Measurements from ENCODE around the gene EML3. TPM values are rescaled to one million over a fixed set of nuclear protein-coding genes. Genes with fewer than 3 reads are reported as not detected.
A peak's percentile ranks its signal among the peaks of the same experiment; 100 is the strongest.
"Not testable (repeated sequence)": the region's sequence is repeated elsewhere in the genome, so short reads cannot be mapped to it uniquely, and the experiment has no call there.

EML3 gene
- total and polyA plus RNA-seq, 11 donors = 8.8 to 40.9 (median 15.3) TPM

DNA sequence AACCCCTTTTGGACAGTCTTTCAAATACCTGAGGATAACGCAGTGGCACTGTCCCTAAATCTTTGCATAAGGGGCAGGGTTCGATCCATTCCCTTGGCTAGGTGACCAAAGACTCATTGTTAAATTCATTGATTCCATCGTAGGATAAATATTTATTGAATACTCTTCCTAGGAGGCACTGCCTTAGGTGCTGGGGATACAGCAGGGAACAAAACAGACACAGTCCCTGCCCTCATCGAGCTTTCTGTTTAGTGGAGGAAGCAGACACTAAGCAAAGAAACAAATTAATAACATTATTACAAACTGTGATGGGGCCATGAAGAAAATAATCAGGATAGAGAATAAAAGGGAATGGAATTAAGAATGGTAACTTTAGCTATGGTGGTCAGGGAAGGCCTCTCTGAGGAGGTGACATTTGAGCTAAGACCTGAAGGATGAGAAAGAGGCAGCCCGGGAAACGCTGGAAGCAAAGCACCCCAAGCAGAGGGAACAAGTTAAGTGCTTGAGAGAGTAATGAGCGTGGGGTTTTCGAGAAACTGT, 8.5 kb upstream of the EML3 start:
- intact Hi-C loops (cut with DNase I) = no loop called here
- peak in 1 of 5 donors; percentile 31 for DNase-seq
- 35 to 37% (median 35%) methylated on average over 8 of the region's 8 CpGs for WGBS, 4 donors
- peak overlapping the region; percentile 69 to 96 (median 88) for H3K27ac ChIP-seq
- H3K27me3 ChIP-seq = no peaks in the 10 kb centered on the region
- peaks cover 0 to 43% (median 30%) of the 10 kb centered on the region in 9 donors for H3K36me3 ChIP-seq
- ATAC-seq = no peak
- H3K9me3 ChIP-seq = no peaks in the 10 kb centered on the region
- H3K4me1 ChIP-seq = peaks cover 0 to 28% (median 14%) of the 10 kb centered on the region in 12 donors
- TF ChIP-seq, protein P1, sequence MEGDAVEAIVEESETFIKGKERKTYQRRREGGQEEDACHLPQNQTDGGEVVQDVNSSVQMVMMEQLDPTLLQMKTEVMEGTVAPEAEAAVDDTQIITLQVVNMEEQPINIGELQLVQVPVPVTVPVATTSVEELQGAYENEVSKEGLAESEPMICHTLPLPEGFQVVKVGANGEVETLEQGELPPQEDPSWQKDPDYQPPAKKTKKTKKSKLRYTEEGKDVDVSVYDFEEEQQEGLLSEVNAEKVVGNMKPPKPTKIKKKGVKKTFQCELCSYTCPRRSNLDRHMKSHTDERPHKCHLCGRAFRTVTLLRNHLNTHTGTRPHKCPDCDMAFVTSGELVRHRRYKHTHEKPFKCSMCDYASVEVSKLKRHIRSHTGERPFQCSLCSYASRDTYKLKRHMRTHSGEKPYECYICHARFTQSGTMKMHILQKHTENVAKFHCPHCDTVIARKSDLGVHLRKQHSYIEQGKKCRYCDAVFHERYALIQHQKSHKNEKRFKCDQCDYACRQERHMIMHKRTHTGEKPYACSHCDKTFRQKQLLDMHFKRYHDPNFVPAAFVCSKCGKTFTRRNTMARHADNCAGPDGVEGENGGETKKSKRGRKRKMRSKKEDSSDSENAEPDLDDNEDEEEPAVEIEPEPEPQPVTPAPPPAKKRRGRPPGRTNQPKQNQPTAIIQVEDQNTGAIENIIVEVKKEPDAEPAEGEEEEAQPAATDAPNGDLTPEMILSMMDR (IDR thresholded peaks at IDR 0.05) = no peak
- no peak for TF ChIP-seq POLR2A (IDR thresholded peaks at IDR 0.05)
- H3K4me3 ChIP-seq = peak overlapping the region; percentile 43 to 94 (median 80)

DNA sequence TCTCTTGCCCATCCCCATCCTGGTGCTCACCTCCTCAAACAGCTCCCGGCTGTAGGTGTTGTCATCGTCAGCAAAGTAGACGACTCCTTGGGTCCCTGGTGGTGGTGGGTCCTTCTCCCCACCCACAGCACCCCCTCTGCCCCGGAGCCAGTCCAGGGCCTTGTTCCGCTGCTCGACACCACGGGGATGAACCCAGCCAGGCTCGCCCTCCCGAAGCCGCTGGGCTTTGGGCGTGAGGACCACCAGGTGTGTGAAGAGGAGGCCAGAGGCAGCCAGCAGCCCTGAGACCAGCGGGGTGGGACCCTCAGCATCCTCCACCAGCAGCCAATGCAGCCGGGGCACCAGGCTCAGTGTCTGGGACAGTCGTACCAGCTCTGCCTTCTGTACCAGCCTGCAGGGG, 4.4 kb upstream of the EML3 start:
- H3K27me3 ChIP-seq; ATAC-seq; H3K4me3 ChIP-seq; H3K9me3 ChIP-seq; H3K27ac ChIP-seq; intact Hi-C loops (cut with DNase I): not testable (repeated sequence)
- 88 to 97% (median 94%) methylated on average over 7 to 14 of the region's 14 CpGs for WGBS, 4 donors
- peaks cover 0 to 34% (median 21%) of the 10 kb centered on the region in 9 donors for H3K36me3 ChIP-seq
- DNase-seq = peak in 1 of 5 donors; percentile 34
- peaks cover 0 to 29% (median 17%) of the 10 kb centered on the region in 12 donors for H3K4me1 ChIP-seq

DNA sequence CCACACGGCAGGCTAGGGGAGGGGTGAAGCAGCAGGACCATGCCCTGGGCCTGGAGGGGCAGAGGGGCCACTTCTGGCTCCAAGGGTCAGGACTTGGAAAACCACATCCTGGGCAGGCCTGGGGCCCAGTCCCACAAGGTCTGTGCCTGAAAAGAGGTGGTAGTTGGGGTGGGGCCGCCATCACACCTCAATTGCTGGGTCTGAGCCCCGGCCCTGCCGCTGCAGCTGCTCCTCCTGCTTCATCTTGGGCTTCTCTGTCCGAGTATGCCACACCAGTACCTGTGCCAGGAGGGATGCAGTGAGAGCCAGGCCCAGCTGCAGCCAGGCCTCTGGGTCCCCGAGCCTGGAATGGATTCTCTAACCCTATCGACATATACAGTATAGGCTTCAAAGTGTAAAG, 2.9 kb upstream of the EML3 start:
- intact Hi-C loops (cut with DNase I) = no loop called here
- 81 to 94% (median 90%) methylated on average over 4 to 7 of the region's 7 CpGs for whole genome bisulfite sequencing, 4 donors
- H3K4me3 ChIP-seq = no peak overlapping the region

DNA sequence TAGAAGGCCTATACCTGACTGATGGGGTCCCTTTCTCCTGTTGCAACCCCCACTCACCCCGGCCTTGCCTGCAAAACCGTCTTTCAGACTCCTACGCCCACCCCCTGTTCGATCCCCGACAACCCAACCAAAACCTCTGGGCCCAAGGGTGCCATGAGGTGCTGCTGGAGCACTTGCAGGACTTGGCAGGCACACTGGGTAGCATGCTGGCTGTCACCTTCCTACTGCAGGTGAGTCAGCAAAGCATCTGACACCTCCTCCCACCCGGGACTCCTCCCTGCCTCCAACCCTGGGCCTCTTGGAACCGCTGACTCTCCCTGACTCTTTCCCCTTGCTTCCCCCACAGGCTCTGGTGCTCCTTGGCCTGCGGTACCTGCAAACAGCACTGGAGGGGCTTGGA, 1.7 kb upstream of the EML3 start:
- Histone ChIP-seq H3K36me3 (peaks cover 0 to 50% (median 27%) of the 10 kb centered on the region in 9 donors), H3K9me3 (no peaks in the 10 kb centered on the region), H3K4me3 (no peak overlapping the region), H3K4me1 (peaks cover 4 to 37% (median 18%) of the 10 kb centered on the region in 12 donors), H3K27me3 (no peaks in the 10 kb centered on the region), H3K27ac (peak overlapping the region in 2 of 12 donors; percentile 91 to 98)
- WGBS, 4 donors = 77 to 83% (median 79%) methylated on average over 8 of the region's 8 CpGs
- TF ChIP-seq, protein P1 (IDR thresholded peaks at IDR 0.05) = no peak
- no peak for TF ChIP-seq POLR2A (IDR thresholded peaks at IDR 0.05)
- DNase-seq (peak in 1 of 5 donors; percentile 48), ATAC-seq (no peak)
- intact Hi-C loops (cut with DNase I) = loop anchor here in 3 of 10 donors (5.0 kb wide), 1 partner anchor 33 kb away; the partner anchor contains the start of gene GANAB (in 3 of the 3)

More for the DNA sequence above, 2.9 kb upstream of the EML3 start:
- no peak for TF ChIP-seq POLR2A (IDR thresholded peaks at IDR 0.05)
- TF ChIP-seq, protein P1 (IDR thresholded peaks at IDR 0.05) = no peak
- ATAC-seq = no peak
- peaks cover 0 to 39% (median 23%) of the 10 kb centered on the region in 9 donors for H3K36me3 ChIP-seq
- H3K27me3 ChIP-seq = no peaks in the 10 kb centered on the region
- peaks cover 4 to 33% (median 20%) of the 10 kb centered on the region in 12 donors for H3K4me1 ChIP-seq
- DNase-seq = peak in 1 of 5 donors; percentile 37
- no peak overlapping the region for H3K27ac ChIP-seq
- H3K9me3 ChIP-seq = no peaks in the 10 kb centered on the region
